HG03108 (cell line): ENCODE data around the gene COL20A1.
"Not testable (repeated sequence)": the region's sequence is repeated elsewhere in the genome, so short reads cannot be mapped to it uniquely, and the experiment has no call there.

Experiments used
- ATAC-seq: cut with Tn5 transposase; IDR thresholded peaks from one replicate; pipeline ENCODE4 v1.9.1; 2021; ENCODE audit warnings: moderate library complexity; ENCODE audit not compliant: unreplicated experiment

COL20A1 gene

GRCh38 chr20:63290136-63290676 is 2.8 kb upstream of the COL20A1 start:
- ATAC-seq, result no peak

GRCh38 chr20:63290677-63291472 is 2.1 kb upstream of the COL20A1 start:
- ATAC-seq, result no peak

- no peak for ATAC-seq
Observed at GRCh38 chr20:63291811-63292210, 1.2 kb upstream of the COL20A1 start.

- ATAC-seq, result no peak
Observed at GRCh38 chr20:63292292-63292701, 689 bp upstream of the COL20A1 start.

GRCh38 chr20:63293456-63293855 is 470 bp downstream of the COL20A1 start:
- no peak for ATAC-seq

- no peak for ATAC-seq
Observed at GRCh38 chr20:63293871-63294535, 1.0 kb downstream of the COL20A1 start.

GRCh38 chr20:63294536-63294900 is 1.5 kb downstream of the COL20A1 start:
- ATAC-seq, result no peak

- ATAC-seq, result no peak
Observed at GRCh38 chr20:63295018-63295417, 2.0 kb downstream of the COL20A1 start.

GRCh38 chr20:63295422-63295821 is 2.4 kb downstream of the COL20A1 start:
- ATAC-seq, result no peak

- no peak for ATAC-seq
Observed at GRCh38 chr20:63295846-63296245, 2.9 kb downstream of the COL20A1 start.

GRCh38 chr20:63296531-63297299 is 3.7 kb downstream of the COL20A1 start:
- no peak for ATAC-seq

- ATAC-seq, result no peak
Observed at GRCh38 chr20:63297371-63297781, 4.4 kb downstream of the COL20A1 start.

GRCh38 chr20:63297796-63298572 is 5.0 kb downstream of the COL20A1 start:
- no peak for ATAC-seq

- ATAC-seq, result no peak
Observed at GRCh38 chr20:63298731-63299312, 5.8 kb downstream of the COL20A1 start.

GRCh38 chr20:63301671-63302070 is 8.7 kb downstream of the COL20A1 start:
- no peak for ATAC-seq

- no peak for ATAC-seq
Observed at GRCh38 chr20:63303095-63303666, 10.2 kb downstream of the COL20A1 start.

GRCh38 chr20:63305393-63305792 is 12.4 kb downstream of the COL20A1 start:
- ATAC-seq, result no peak

- ATAC-seq, result not testable (repeated sequence)
Observed at GRCh38 chr20:63305933-63306672, 13.1 kb downstream of the COL20A1 start.
